GM12878 (cell line): ENCODE results near the gene PSMD12. TPM values are rescaled to one million over a fixed set of nuclear protein-coding genes. Genes with fewer than 3 reads are reported as not detected.
A peak's percentile ranks its signal among the peaks of the same experiment; 100 is the strongest.

Experiments
- ATAC-seq: fragments of 200-7000 bp; cut with Tn5 transposase; 3 replicates; pipeline ENCODE4 v1.9.1; 2020; ENCODE audit warnings: mild to moderate bottlenecking, moderate library complexity
- BruUV-seq: library from RNA; stranded (reverse); fragments of 400-500 nt; replicated peaks from 2 replicates; lab custom pipeline; 2021; lab: Mats Ljungman, UMichigan
- CTCF ChIA-PET: fragments of 300-600 bp; sonication (Branson Sonifier 250); formaldehyde crosslinking; extraction: SDS; loops from one replicate; lab custom pipeline; 2021; ENCODE audit warnings: inconsistent platforms; lab: Yijun Ruan, JAX
- POLR2A ChIA-PET: fragments of 350-600 bp; formaldehyde crosslinking; extraction: SDS; loops from one replicate; lab custom pipeline; 2021; ENCODE audit warnings: inconsistent platforms; lab: Charles Lee
- RAD21 ChIA-PET: fragments of 300-600 bp; sonication (Branson Sonifier 250); formaldehyde crosslinking; loops from one replicate; lab custom pipeline; 2023; ENCODE audit warnings: antibody characterized with exemption; ENCODE audit not compliant: unreplicated experiment; lab: Charles Lee
- SMC1A ChIA-PET: fragments of 300-600 bp; sonication (Branson Sonifier 250); formaldehyde crosslinking; loops from one replicate; lab custom pipeline; 2023; ENCODE audit not compliant: unreplicated experiment, uncharacterized antibody; lab: Charles Lee
- DNase-seq: peaks from one replicate; pipeline ENCODE4 v3.0.0-alpha.2; 2011; ENCODE audit warnings: low read depth, low spot score
- FAIRE-seq: peaks from 3 replicates; lab custom pipeline; 2011; peaks lifted over from hg19 to GRCh38; lab: Jason Lieb, UNC
- H2AFZ ChIP-seq: 2 replicates; pipeline ENCODE4 v1.6.0; 2011; ENCODE audit warnings: low read depth, low read length, control low read depth; ENCODE audit not compliant: control insufficient read depth
- H3K27ac ChIP-seq: 2 replicates; pipeline ENCODE4 v1.5.1; 2011; ENCODE audit warnings: control low read depth; ENCODE audit not compliant: control insufficient read depth, insufficient read depth
- H3K27me3 ChIP-seq, 2 experiments: replicated peaks in 1 of 2; 2 replicates each; pipeline versions ENCODE4 v1.6.0 to v1.6.1; 2011; ENCODE audit warnings: low read length in 1 of 2; ENCODE audit not compliant: control insufficient read depth in 2 of 2, insufficient read depth in 2 of 2
- H3K36me3 ChIP-seq, 2 experiments: 2 replicates each; pipeline ENCODE4 v1.5.1; 2011; ENCODE audit warnings: low read length in 1 of 2; ENCODE audit not compliant: control insufficient read depth in 2 of 2, insufficient read depth in 2 of 2
- H3K4me1 ChIP-seq: 2 replicates; pipeline ENCODE4 v1.6.1; 2011; ENCODE audit warnings: mild to moderate bottlenecking, low read length, moderate library complexity, mixed read lengths; ENCODE audit not compliant: control insufficient read depth, insufficient read depth
- H3K4me2 ChIP-seq: 2 replicates; pipeline ENCODE4 v1.6.0; 2011; ENCODE audit warnings: control low read depth; ENCODE audit not compliant: control insufficient read depth, insufficient read depth
- H3K4me3 ChIP-seq: fragments of 200-600 bp; sonication (generic); 2 replicates; pipeline ENCODE4 v1.5.1; 2016
- H3K79me2 ChIP-seq: 2 replicates; pipeline ENCODE4 v1.6.0; 2011; ENCODE audit warnings: low read length; ENCODE audit not compliant: control insufficient read depth, insufficient read depth
- H3K9ac ChIP-seq: 2 replicates; pipeline ENCODE4 v1.8.0; 2011; ENCODE audit warnings: low read length, control low read depth, mixed read lengths; ENCODE audit not compliant: control insufficient read depth, insufficient read depth
- H3K9me3 ChIP-seq: replicated peaks from 3 replicates; pipeline ENCODE4 v1.5.1; 2011; ENCODE audit warnings: mild to moderate bottlenecking, low read length; ENCODE audit not compliant: control insufficient read depth, insufficient read depth
- H4K20me1 ChIP-seq: 2 replicates; pipeline ENCODE4 v1.6.0; 2011; ENCODE audit not compliant: control insufficient read depth, insufficient read depth
- BCL11A ChIP-seq: IDR thresholded peaks from 2 replicates; pipeline ENCODE4 v1.6.1; 2011; ENCODE audit warnings: low read depth, low read length
- BHLHE40 ChIP-seq, 2 experiments: fragments of 450-650 bp in 1 of 2; IDR thresholded peaks; 2 replicates each; pipeline ENCODE4 v1.6.1; 2011 to 2017; ENCODE audit warnings: low read depth in 2 of 2, borderline replicate concordance in 1 of 2, improper control_type of control experiment in 1 of 2, low read length in 1 of 2, mild to moderate bottlenecking in 1 of 2
- BRCA1 ChIP-seq: IDR thresholded peaks from 2 replicates; pipeline ENCODE4 v1.6.1; 2011; ENCODE audit warnings: low read depth, low read length, improper control_type of control experiment
- CBFB ChIP-seq: IDR thresholded peaks from 2 replicates; pipeline ENCODE4 v1.6.1; 2016; ENCODE audit warnings: antibody characterized with exemption, low read depth
- CBX5 ChIP-seq: sonication (generic); IDR thresholded peaks from 2 replicates; pipeline ENCODE4 v1.6.1; 2016; ENCODE audit warnings: low read depth, moderate library complexity, mild to moderate bottlenecking, inconsistent platforms
- CHD2 ChIP-seq: IDR thresholded peaks from 2 replicates; pipeline ENCODE4 v1.6.1; 2011; ENCODE audit warnings: low read depth, low read length, improper control_type of control experiment, borderline replicate concordance
- CREB1 ChIP-seq: IDR thresholded peaks from 2 replicates; pipeline ENCODE4 v1.6.1; 2012; ENCODE audit warnings: low read depth, mild to moderate bottlenecking, inconsistent platforms
- IKZF2 ChIP-seq, 2 experiments: fragments of 450-650 bp; IDR thresholded peaks; 2 replicates each; pipeline ENCODE4 v1.6.1; 2017; ENCODE audit warnings: mild to moderate bottlenecking in 2 of 2, moderate library complexity in 2 of 2
- MTA3 ChIP-seq: IDR thresholded peaks from 2 replicates; pipeline ENCODE4 v1.6.1; 2012; ENCODE audit warnings: low read length, inconsistent platforms, borderline replicate concordance
- MYB ChIP-seq: fragments of 150-350 bp; IDR thresholded peaks from 2 replicates; pipeline ENCODE4 v1.6.1; 2014; ENCODE audit warnings: mild to moderate bottlenecking, low read depth, low read length, borderline replicate concordance
- NFIC ChIP-seq: IDR thresholded peaks from 2 replicates; pipeline ENCODE4 v1.6.1; 2012; ENCODE audit warnings: low read depth, mild to moderate bottlenecking, inconsistent platforms, low read length, moderate library complexity
- NR2C1 ChIP-seq: fragments of 450-650 bp; IDR thresholded peaks from 2 replicates; pipeline ENCODE4 v1.6.1; 2017; ENCODE audit warnings: antibody characterized with exemption, mild to moderate bottlenecking, moderate library complexity
- PML ChIP-seq: IDR thresholded peaks from 2 replicates; pipeline ENCODE4 v1.6.1; 2012; ENCODE audit warnings: low read length, inconsistent platforms
- POLR2A ChIP-seq: IDR thresholded peaks from 2 replicates; pipeline ENCODE4 v1.6.1; 2011; ENCODE audit warnings: low read depth, mild to moderate bottlenecking, low read length
- POLR2AphosphoS2 ChIP-seq: IDR thresholded peaks from 2 replicates; pipeline ENCODE4 v1.6.1; 2011; ENCODE audit warnings: low read depth, mild to moderate bottlenecking, low read length, improper control_type of control experiment, moderate library complexity
- POLR2AphosphoS5 ChIP-seq: IDR thresholded peaks from 2 replicates; pipeline ENCODE4 v1.6.1; 2011; ENCODE audit warnings: mild to moderate bottlenecking, low read length, inconsistent platforms
- RAD21 ChIP-seq: IDR thresholded peaks from 2 replicates; pipeline ENCODE4 v1.6.1; 2011; ENCODE audit warnings: mild to moderate bottlenecking, low read depth, low read length, moderate library complexity; ENCODE audit not compliant: insufficient read depth
- STAT1 ChIP-seq: fragments of 450-650 bp; conservative IDR thresholded peaks from 2 replicates; pipeline ENCODE4 v1.6.1; 2014; ENCODE audit warnings: antibody characterized with exemption, mild to moderate bottlenecking
- SUPT20H ChIP-seq: IDR thresholded peaks from 2 replicates; pipeline ENCODE4 v1.6.1; 2011; ENCODE audit warnings: low read depth, mild to moderate bottlenecking, low read length, moderate library complexity, borderline replicate concordance; ENCODE audit not compliant: control insufficient read depth
- TBL1XR1 ChIP-seq: IDR thresholded peaks from 2 replicates; pipeline ENCODE4 v1.6.1; 2012; ENCODE audit warnings: low read depth, low read length, improper control_type of control experiment
- TCF3 ChIP-seq: IDR thresholded peaks from 2 replicates; pipeline ENCODE4 v1.6.1; 2012; ENCODE audit warnings: low read depth, mild to moderate bottlenecking, low read length, borderline replicate concordance; ENCODE audit not compliant: insufficient read depth
- WRNIP1 ChIP-seq: IDR thresholded peaks from 2 replicates; pipeline ENCODE4 v1.6.1; 2011; ENCODE audit warnings: low read depth, low read length, improper control_type of control experiment, borderline replicate concordance
- ZNF384 ChIP-seq: IDR thresholded peaks from 2 replicates; pipeline ENCODE4 v1.6.1; 2012; ENCODE audit warnings: low read depth, mild to moderate bottlenecking, low read length, improper control_type of control experiment, borderline replicate concordance
- WGBS: methylation state at CpG from one replicate; pipeline ENCODE4 v1.1.6; 2016; ENCODE audit warnings: low lambda C conversion rate; ENCODE audit not compliant: insufficient replicate concordance, insufficient coverage; ENCODE audit errors: missing lambda C conversion rate; 5-methylcytosine and 5-hydroxymethylcytosine counted together
- in situ Hi-C: fragments of 300-500 bp; cut with MboI; formaldehyde crosslinking; loops from 9 replicates; pipeline ENCODE4 v1.14.3; 2018; ENCODE audit warnings: mixed read lengths
- intact Hi-C: fragments of 100-400 bp; cut with micrococcal nuclease; formaldehyde crosslinking; loops from one replicate; pipeline ENCODE4 v1.14.2; 2022; ENCODE audit not compliant: unreplicated experiment
- polyA plus RNA-seq, 11 experiments: library from polyadenylated mRNA; depleted of rRNA in 4 of 11; unstranded in 6 of 11; stranded (reverse) in 5 of 11; fragments of >200 nt; fragmentation: Nextera tagmentation in 4 of 11; fragmentation: Illumina TruSeq in 1 of 11; extraction: Ambion mirVana in 4 of 11; extraction: Trizol in 1 of 11; gene quantifications; 1 replicate in 1 of 11; 2 replicates in 10 of 11; pipeline versions ENCODE4 v1.2.1 to v1.2.3, GENCODE V29; 2011 to 2016; ENCODE audit warnings: inconsistent platforms in 2 of 11, missing spikeins in 2 of 11, low read depth in 1 of 11
- total RNA-seq, 4 experiments: library from RNA; depleted of rRNA in 3 of 4; stranded (reverse); fragments of >200 nt in 3 of 4; fragmentation: Illumina TruSeq in 1 of 4; extraction: Trizol in 1 of 4; gene quantifications; 2 replicates each; pipeline versions ENCODE4 v1.2.1 to v1.2.3, GENCODE V29; 2013 to 2021
- TF ChIP-seq, protein P1 (sequence below): IDR thresholded peaks from 2 replicates; pipeline ENCODE4 v1.6.1; 2012; ENCODE audit warnings: low read depth, low read length, improper control_type of control experiment

Gene PSMD12
- total and polyA plus RNA-seq, 10 of the 15 experiments (the other 5 are each of a cell fraction or from before 2014, with no cell fraction given) = 19.8 to 149 (median 47.5) TPM

DNA sequence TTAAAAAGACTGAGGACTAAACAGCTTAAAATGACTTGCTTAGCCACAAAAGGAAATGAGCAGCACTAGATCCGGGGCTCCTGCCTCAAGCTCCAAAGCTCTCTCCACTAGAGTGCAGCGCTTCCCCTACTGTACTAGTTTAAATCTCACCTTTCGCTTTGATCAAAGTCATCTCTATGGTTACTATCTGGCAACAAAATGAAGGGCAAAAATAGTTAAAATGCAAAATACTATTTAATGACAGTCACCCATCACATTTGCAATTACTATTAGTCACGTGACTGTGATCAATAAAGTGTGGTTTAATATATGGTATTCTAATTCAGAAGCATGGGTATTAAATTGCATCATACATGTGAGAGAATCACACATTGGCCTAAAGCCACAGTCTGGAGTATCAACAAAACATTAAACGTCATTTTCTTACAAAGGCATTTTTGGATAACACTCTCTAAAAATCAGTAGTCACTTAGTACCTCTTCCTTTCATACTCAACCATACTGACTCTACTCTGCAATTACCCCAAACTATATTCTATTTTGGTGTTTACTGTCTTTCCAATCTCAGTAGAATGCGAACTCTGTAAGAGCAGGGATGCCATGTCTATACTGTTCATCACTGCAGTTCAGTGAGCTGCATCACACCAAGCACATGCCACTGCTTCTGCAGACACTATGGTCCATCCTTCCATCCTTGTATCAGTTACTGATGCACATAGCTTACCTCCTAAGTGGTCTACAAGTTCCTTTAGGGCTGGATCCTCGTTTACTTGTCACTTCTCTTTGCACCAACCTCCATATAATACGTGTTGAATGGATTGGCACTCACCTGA, 6.2 kb downstream of the PSMD12 start:
- H3K9me3 ChIP-seq = no peaks in the 10 kb centered on the region
- H4K20me1 ChIP-seq = 0 out of 2 replicates have a peak, but pooled peaks cover 6% of the 10 kb centered on the region
- ChIA-PET POLR2A (no interaction called here), CTCF (interaction anchor here (0.6 to 2.9 kb wide), 9 partner anchors 8 to 357 kb away, joined by 3 to 8 read pairs (median 4); partner anchors contain the start of gene NOL11), RAD21 (interaction anchor here (0.6 to 1.7 kb wide), 4 partner anchors 8 to 243 kb away, joined by 3 read pairs; no protein-coding TSS in a partner anchor), SMC1A (interaction anchor here (0.7 to 2.2 kb wide), 5 partner anchors 9 to 269 kb away, joined by 3 to 9 read pairs (median 4); no protein-coding TSS in a partner anchor)
- intact Hi-C loops = no loop called here
- no peak for DNase-seq
- H3K36me3 ChIP-seq = peaks cover 0 to 32% of the 10 kb centered on the region in 2 experiments; a peak in 3 of 4 replicates
- in situ Hi-C loops = loop anchor here (10.0 kb wide), 2 partner anchors 415 to 555 kb away; no protein-coding TSS in a partner anchor
- no peaks in the 10 kb centered on the region for H3K27me3 ChIP-seq
- peaks cover 73% of the 10 kb centered on the region for H3K79me2 ChIP-seq
- H2AFZ ChIP-seq = no peak overlapping the region
- no peak overlapping the region for H3K27ac ChIP-seq
- 36% methylated on average over 8 of the region's 8 CpGs for WGBS
- no peak overlapping the region for H3K9ac ChIP-seq
- BruUV-seq = TSS peak; percentile 8
- ATAC-seq = peak; percentile 72
- H3K4me2 ChIP-seq = peak overlapping the region; percentile 39; the same call in 1 of the 2 replicates
- peak; percentile 57 for FAIRE-seq
- peaks cover 10% of the 10 kb centered on the region for H3K4me1 ChIP-seq
- H3K4me3 ChIP-seq = no peak overlapping the region
- TF ChIP-seq NFIC = no peak
- TF ChIP-seq POLR2AphosphoS2 = no peak
- TF ChIP-seq, protein P1, sequence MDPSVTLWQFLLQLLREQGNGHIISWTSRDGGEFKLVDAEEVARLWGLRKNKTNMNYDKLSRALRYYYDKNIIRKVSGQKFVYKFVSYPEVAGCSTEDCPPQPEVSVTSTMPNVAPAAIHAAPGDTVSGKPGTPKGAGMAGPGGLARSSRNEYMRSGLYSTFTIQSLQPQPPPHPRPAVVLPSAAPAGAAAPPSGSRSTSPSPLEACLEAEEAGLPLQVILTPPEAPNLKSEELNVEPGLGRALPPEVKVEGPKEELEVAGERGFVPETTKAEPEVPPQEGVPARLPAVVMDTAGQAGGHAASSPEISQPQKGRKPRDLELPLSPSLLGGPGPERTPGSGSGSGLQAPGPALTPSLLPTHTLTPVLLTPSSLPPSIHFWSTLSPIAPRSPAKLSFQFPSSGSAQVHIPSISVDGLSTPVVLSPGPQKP = no peak
- TF ChIP-seq POLR2AphosphoS5 = no peak
- no peak for TF ChIP-seq TBL1XR1
- TF ChIP-seq CBFB = no peak
- no peak for TF ChIP-seq STAT1
- TF ChIP-seq POLR2A = no peak
- TF ChIP-seq BRCA1 = no peak
- TF ChIP-seq CHD2 = no peak
- TF ChIP-seq PML = no peak
- TF ChIP-seq IKZF2 (IDR thresholded peaks at IDR 0.05) = no peak
- no peak for TF ChIP-seq CREB1
- TF ChIP-seq BCL11A = no peak
- TF ChIP-seq MYB = no peak
- peak; percentile 46 for TF ChIP-seq RAD21
- TF ChIP-seq WRNIP1 = no peak
- TF ChIP-seq ZNF384 = no peak
- TF ChIP-seq NR2C1 = no peak
- no peak for TF ChIP-seq SUPT20H
- TF ChIP-seq BHLHE40 (IDR thresholded peaks at IDR 0.05; ENCODE audit: borderline replicate concordance in 1 of 2, low read depth in 2 of 2, low read length in 1 of 2) = peak; percentile 11 to 73; a peak in 2 of 4 replicates
- no peak for TF ChIP-seq MTA3
- TF ChIP-seq TCF3 = no peak
- no peak for TF ChIP-seq CBX5
